Kidney epithelial cell (primary cell): ENCODE results near the gene XXYLT1. TPM values are rescaled to one million over a fixed set of nuclear protein-coding genes. Genes with fewer than 3 reads are reported as not detected.

Source experiments
- DNase-seq: peaks from one replicate; pipeline ENCODE4 v3.0.0-alpha.2; 2010; ENCODE audit warnings: low read depth
- H3K27me3 ChIP-seq: 2 replicates; pipeline ENCODE4 v1.6.0; 2011; ENCODE audit warnings: low read length; ENCODE audit not compliant: control insufficient read depth, insufficient read depth
- H3K36me3 ChIP-seq: 2 replicates; pipeline ENCODE4 v1.5.1; 2011; ENCODE audit warnings: low read length; ENCODE audit not compliant: control insufficient read depth, insufficient read depth
- H3K4me3 ChIP-seq: 2 replicates; pipeline ENCODE4 v1.5.1; 2011; ENCODE audit warnings: low read depth, mild to moderate bottlenecking, control low read depth, low read length
- CTCF ChIP-seq: IDR thresholded peaks from 2 replicates; pipeline ENCODE4 v1.5.1; 2011; ENCODE audit warnings: mild to moderate bottlenecking, moderate library complexity, low read length, control low read depth, inconsistent platforms; ENCODE audit not compliant: insufficient read depth, poor library complexity, severe bottlenecking
- total RNA-seq: library from RNA; depleted of rRNA; stranded (reverse); fragments of >200 nt; gene quantifications from 2 replicates; pipeline ENCODE4 v1.2.3, GENCODE V29; 2015

XXYLT1 gene
- total RNA-seq, 1 donor from 2014 or later = 18.7 TPM

GRCh38 chr3:195035345-195036202 is 235.4 kb downstream of the XXYLT1 start:
- H3K36me3 ChIP-seq = no peaks in the 10 kb centered on the region
- peaks cover 4% of the 10 kb centered on the region for H3K27me3 ChIP-seq
- no peak for DNase-seq
- H3K4me3 ChIP-seq = no peak overlapping the region
- peak; percentile 10 for TF ChIP-seq CTCF

- no peak for TF ChIP-seq CTCF
- no peak overlapping the region for H3K4me3 ChIP-seq
- H3K27me3 ChIP-seq = peaks cover 4% of the 10 kb centered on the region
- H3K36me3 ChIP-seq = no peaks in the 10 kb centered on the region
- DNase-seq = no peak
These were observed 236.4 kb downstream of the XXYLT1 start for GRCh38 chr3:195034541-195034940.

- no peak overlapping the region for H3K4me3 ChIP-seq
- no peaks in the 10 kb centered on the region for H3K36me3 ChIP-seq
- DNase-seq = no peak
- H3K27me3 ChIP-seq = peaks cover 4% of the 10 kb centered on the region
- TF ChIP-seq CTCF = no peak
These were observed 236.9 kb downstream of the XXYLT1 start for GRCh38 chr3:195034101-195034500.

GRCh38 chr3:195033531-195034091 is 237.3 kb downstream of the XXYLT1 start:
- no peak for TF ChIP-seq CTCF
- H3K27me3 ChIP-seq = peaks cover 4% of the 10 kb centered on the region
- H3K4me3 ChIP-seq = no peak overlapping the region
- no peaks in the 10 kb centered on the region for H3K36me3 ChIP-seq
- peak; percentile 34 for DNase-seq

GRCh38 chr3:195032955-195033354 is 238.0 kb downstream of the XXYLT1 start:
- H3K36me3 ChIP-seq = no peaks in the 10 kb centered on the region
- TF ChIP-seq CTCF = no peak
- no peak overlapping the region for H3K4me3 ChIP-seq

More at GRCh38 chr3:195032955-195033354, 238.0 kb downstream of the XXYLT1 start:
- H3K27me3 ChIP-seq = peaks cover 4% of the 10 kb centered on the region
- DNase-seq = no peak
